HG03175 (cell line): ENCODE measurements around the gene FOXG1.

Experiments
- ATAC-seq: cut with Tn5 transposase; IDR thresholded peaks from one replicate; pipeline ENCODE4 v1.9.1; 2021; ENCODE audit warnings: mild to moderate bottlenecking, moderate library complexity; ENCODE audit not compliant: unreplicated experiment

Gene FOXG1

DNA sequence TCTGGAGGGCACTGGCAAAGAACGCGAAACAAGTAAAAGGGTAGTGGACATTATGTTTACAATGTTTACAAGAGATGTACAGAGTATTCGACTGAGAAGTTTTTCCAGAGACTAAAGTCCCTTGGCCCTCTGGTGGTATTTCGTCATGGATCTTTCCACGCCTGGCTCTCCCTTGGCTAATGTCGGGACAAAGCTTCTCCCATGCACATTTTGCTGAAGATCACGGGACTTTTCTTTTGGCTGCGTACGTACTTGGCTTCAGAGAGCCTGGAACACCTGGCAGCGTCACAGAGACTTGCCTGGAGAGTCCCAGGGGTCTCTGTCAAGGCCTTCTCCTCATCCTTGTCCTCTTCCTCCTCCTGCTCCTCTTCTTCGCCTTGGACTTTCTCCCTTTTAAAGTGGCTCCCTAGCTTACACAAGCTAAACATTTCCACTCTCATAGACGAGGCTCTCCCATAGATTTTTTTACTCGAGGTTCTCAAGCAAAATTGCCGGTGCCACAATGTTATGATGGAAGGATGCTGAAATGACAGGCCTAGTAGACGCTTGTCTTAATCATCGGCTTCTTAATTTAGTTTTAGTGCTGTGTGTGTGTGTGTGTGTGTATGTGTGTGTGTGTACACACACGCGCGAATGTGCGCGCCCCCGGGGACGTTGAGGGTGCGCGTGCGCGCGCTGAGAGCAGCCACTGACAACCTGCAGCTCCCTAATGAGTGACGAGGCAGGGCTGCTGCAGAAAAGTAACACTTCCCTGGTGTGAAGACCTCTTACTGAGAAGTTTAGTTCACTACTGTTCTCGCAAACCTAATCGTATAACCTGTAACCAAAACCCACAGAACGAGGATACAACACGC lies 4.9 kb upstream of the FOXG1 start:
- ATAC-seq, result no peak

- ATAC-seq, result no peak
Measured at GRCh38 chr14:28762303-28762954, 4.2 kb upstream of the FOXG1 start.

DNA sequence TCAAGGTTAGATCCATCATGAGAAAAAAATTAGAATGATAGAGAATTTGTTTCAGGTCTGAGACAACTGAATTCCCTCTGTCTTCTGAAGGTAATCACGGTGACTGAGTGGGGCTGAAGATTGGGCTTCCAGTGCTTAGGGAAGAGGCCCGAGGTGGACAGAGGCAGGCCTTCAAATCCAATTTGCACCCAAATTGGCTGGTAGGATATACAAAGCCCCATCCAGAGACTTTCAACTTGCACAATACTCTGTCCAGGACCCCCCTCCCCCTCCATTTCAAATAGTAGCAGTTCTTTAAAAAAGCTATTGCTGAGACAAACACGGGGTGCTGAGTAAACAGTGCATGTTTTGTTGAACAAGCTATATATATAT lies 3.6 kb upstream of the FOXG1 start:
- no peak for ATAC-seq

DNA sequence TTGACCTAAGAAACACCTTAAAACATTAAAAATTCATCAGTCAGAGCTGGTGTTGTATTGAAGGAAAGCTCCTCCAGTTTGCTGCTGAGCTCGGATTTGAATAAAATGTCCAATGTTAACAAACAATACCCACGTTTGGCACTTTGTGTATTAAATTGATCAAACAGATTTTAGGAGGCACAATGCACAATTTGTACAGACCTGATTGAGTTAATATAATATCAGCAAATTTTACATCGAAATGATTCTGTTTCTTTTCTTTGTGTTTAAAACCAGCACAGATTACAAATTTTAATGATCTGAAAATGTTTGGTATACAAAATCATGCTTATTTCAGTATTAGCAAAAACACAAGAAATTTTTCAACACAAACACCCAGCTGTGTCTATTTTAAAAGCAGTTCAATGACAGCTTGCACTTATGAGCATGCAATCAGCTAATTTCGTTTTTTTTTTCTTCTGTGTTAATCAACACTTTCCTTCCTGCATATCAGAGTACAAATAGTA lies 2.8 kb upstream of the FOXG1 start:
- no peak for ATAC-seq

GRCh38 chr14:28764257-28765160 lies 2.1 kb upstream of the FOXG1 start:
- no peak for ATAC-seq

DNA sequence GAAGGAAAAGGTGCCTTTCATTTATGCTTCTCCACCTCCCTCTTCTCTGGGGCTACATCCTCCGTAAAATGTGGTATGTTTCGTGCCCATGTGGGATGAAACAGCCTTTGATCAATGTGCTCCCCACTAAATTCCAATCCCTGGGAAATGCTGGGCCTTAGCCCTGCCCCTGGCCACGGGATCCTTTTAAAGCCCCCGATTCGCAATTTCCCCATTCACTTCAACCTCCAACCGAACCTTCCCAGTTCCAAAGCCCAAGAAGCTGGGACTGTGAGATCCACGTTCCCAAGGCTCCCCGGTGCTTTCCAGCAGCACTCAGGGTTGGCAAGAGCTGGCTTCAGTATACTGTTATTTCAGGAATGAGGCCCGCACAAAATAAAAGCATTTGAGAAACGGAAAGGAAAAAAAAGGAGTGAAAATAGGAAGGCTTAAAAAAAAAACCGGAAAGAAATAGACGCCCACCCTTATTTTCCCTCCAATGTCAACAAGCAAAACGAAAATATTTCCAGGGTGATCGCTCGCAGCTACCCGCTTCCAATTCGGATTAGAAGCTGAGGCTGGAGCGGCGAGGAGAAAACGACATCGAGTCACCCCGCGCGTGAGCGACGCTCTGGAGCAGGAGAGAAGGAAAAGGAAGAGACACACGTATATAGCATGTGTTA lies 1.3 kb upstream of the FOXG1 start:
- no peak for ATAC-seq

- no peak for ATAC-seq
Measured at GRCh38 chr14:28765831-28766468, 637 bp upstream of the FOXG1 start.

GRCh38 chr14:28767030-28767852 lies 654 bp downstream of the FOXG1 start:
- ATAC-seq, result no peak

GRCh38 chr14:28767853-28768741 lies 1.5 kb downstream of the FOXG1 start:
- no peak for ATAC-seq

GRCh38 chr14:28769276-28769880 lies 2.8 kb downstream of the FOXG1 start:
- ATAC-seq, result no peak

DNA sequence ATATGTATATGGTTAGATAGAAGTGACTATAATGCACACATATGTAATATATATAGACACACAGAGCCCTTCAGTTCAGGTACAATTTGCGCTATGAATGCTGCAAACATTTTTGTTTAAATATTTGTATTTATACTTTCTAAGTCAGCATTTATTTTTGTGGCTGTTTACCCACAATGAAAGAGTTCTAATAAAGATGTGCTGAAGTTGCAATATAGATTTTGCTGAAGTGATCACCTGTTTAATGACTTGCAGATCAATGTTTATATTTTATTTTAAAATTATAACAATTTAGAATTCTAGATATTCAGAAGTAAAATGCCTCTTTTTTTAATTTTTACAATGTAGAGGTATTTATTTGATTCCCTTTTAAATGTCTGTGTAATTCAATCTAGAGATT lies 3.5 kb downstream of the FOXG1 start:
- no peak for ATAC-seq

DNA sequence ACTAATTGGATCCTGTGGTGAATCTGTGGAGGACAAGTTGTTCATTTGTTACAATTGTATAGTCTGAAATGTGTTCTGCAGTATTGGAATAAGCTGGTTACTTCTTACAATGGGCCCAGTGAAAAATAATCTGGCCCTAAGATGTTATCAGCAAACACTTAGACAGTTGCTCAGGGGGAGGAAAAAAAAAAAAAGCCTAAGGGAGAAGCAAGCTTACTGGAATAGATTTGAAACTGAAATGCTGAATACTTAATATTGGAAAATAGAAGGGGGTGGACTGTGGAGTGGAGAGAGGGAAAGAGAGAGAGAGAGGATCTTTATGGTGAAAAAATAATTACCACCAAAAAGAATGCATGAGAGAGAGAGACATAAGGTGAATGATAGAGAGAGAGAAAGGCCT lies 4.0 kb downstream of the FOXG1 start:
- ATAC-seq, result no peak

DNA sequence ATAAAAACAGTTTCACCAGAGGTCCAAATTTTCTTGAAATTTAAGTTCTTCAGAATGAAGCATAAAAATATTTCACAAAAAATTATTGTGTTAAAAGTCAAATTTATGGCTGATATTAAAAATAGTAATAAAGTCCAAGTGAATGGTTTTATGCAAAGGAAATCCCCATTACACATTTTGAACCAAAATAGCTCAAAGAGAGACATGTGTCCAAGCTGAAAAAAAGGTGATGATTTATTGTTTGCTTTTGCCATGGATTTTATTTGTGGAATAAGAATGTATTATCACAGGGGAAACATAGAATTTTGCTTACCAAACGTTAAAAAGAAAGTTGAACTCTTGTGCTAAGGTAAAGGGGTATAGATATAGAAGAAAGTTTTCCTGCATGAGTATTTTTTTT lies 4.6 kb downstream of the FOXG1 start:
- no peak for ATAC-seq

DNA sequence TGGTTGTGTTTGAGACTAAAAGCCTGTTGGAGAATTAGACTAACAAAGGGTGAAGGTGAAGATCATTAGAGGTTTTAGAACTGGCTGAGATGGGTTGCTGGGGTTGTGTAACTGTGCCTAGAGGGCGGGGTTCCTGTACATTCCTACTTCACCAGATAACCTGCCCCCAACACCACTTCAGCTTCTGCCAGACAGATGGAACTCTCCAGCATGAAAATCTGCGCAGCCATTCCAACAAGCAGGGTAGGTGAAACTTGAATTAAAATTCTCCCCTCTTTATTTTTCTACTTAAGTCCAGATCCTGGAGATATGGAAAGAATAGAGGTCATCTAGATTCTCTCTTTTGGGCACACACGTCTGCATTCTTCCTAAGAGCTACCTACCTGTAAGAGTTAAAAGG lies 6.0 kb downstream of the FOXG1 start:
- no peak for ATAC-seq

DNA sequence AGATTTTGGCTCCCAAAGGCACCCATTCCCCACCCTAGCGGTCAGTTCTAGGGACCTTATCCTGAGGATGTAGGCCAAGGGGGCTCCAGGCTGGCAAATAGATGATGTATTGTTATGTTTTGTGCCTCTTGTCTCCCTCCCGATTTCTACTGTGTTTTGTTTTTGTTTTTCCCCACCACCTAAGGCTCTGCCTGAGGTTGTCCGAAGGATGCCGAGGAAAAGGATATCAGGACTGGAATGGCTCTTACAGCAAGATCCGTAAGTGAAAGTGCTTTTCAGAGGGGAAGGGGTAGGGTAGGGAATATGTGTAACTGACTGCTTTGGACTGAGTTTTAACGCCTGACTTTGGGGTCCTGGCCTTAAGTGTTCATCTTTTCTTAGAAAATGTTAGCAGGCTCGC lies 6.6 kb downstream of the FOXG1 start:
- no peak for ATAC-seq

DNA sequence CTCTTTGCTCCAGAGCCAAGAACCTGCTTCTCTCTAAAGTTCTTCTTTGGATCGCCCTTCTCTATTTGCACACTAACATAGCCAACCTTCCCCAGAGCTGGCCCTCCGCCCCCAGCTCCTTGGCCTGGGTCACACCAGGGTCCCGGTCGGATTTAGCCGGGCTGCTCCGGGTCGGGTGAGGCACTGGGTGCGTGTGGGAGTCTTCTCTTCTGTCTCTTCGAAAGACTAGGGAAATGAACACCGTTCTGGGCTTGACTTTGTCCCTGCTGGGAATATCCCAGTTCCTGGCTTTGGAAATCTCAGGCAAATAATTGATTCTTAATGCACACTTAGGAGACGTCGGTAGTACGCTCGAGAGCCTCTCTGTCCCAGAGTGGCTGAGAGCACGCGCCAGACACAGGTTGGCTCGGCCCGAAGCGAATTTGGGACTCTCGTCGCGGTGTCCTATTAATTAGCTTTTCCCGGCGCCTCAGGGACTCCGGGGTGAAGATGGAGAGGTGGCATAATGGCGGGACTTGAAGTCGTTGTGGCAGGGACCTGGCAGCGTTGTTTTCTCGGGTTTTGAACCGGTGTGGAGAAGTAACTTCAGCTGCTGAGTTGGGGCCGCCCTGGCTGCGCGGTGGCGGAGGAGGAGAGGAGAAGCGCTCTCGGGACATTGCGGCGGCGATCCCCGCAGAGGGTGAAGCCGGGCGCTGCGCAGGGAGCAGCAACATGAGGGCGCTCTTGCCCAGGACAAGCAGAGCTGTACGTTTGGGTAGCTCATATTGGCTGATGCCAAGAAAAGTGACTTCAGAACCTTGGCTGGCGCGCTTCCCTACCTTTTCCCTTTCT lies 7.5 kb downstream of the FOXG1 start:
- ATAC-seq, result no peak
